Vagina (tissue), 2 donors: ENCODE data around the gene UTS2R.

ENCODE experiments used
- POLR2A ChIP-seq, 2 donors: fragments of 450-650 bp; IDR thresholded peaks; one replicate each; pipeline ENCODE4 v1.6.1; 2017; ENCODE audit warnings: antibody characterized with exemption in 2 of 2, mild to moderate bottlenecking in 2 of 2, moderate library complexity in 2 of 2
- POLR2AphosphoS5 ChIP-seq, 2 donors: sonication (generic); formaldehyde crosslinking; IDR thresholded peaks; one replicate each; pipeline ENCODE4 v1.9.0; 2017; ENCODE audit warnings: antibody characterized with exemption in 2 of 2, mild to moderate bottlenecking in 2 of 2, low read depth in 1 of 2; ENCODE audit not compliant: insufficient read depth in 1 of 2
- TF ChIP-seq, protein P1 (sequence below), 3 experiments: fragments of 450-650 bp in 2 of 3; fragments of 200-600 bp in 1 of 3; sonication (generic) in 1 of 3; IDR thresholded peaks; one replicate each; pipeline ENCODE4 v1.5.1; 2017 to 2019; ENCODE audit warnings: antibody characterized with exemption in 3 of 3, mild to moderate bottlenecking in 2 of 3, moderate library complexity in 2 of 3

DNA sequence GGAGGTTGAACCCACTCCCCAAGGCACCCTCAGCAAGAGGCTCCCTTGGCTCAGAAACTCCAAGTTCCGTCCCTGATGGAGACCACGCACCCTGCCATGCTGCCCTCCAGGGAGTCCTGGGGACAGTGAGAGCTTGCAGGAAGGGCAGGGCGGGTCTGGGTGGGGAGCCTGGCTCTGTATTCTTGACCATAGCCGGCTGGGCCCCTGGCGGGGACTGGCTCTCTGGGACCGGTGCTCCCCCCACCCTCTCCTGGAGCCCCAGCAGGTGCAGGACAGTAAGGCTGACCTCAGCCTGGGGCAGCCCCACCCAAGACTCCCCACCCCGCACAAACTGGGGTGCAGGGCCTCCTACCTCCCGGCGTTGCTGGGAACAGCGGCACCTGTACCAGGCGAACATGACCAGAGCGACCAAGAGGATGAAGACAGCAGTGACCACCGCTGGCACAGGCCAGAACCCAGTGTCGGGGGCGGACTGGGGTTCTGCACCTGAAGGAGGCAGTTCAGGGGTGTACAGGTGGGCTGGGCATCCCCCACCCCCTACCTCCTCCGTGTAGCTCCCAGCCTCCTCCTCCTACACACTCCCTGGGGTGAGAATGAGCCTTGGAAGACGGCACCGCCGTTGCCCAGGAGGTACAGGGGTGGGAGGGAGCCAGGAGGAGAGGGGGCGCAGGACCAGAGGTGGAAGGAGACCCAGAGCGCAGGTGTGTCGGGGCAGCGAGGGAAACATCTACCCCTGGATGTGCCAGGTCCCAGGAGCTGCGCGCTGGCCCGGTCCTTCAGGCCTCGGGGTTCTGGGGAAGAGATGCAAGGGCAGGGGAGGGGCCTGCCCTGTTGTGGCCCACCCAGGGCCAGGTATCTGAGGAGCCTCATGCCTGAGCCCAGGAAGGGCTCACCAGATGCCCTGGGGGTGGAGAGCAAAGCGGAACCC lies 48.8 kb upstream of the UTS2R start:
- no peak for TF ChIP-seq POLR2A (IDR thresholded peaks at IDR 0.05)
- TF ChIP-seq, protein P1, sequence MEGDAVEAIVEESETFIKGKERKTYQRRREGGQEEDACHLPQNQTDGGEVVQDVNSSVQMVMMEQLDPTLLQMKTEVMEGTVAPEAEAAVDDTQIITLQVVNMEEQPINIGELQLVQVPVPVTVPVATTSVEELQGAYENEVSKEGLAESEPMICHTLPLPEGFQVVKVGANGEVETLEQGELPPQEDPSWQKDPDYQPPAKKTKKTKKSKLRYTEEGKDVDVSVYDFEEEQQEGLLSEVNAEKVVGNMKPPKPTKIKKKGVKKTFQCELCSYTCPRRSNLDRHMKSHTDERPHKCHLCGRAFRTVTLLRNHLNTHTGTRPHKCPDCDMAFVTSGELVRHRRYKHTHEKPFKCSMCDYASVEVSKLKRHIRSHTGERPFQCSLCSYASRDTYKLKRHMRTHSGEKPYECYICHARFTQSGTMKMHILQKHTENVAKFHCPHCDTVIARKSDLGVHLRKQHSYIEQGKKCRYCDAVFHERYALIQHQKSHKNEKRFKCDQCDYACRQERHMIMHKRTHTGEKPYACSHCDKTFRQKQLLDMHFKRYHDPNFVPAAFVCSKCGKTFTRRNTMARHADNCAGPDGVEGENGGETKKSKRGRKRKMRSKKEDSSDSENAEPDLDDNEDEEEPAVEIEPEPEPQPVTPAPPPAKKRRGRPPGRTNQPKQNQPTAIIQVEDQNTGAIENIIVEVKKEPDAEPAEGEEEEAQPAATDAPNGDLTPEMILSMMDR (IDR thresholded peaks at IDR 0.05), result no peak
- no peak for TF ChIP-seq POLR2AphosphoS5 (IDR thresholded peaks at IDR 0.05; ENCODE audit: insufficient read depth in 1 of 2, low read depth in 1 of 2)
